Mesendoderm (in vitro differentiated cells): ENCODE results near the gene COX11. TPM values are rescaled to one million over a fixed set of nuclear protein-coding genes. Genes with fewer than 3 reads are reported as not detected.

Experiments used
- DNase-seq: peaks from one replicate; pipeline ENCODE4 v3.0.0; 2013
- H2AK5ac ChIP-seq: 2 replicates; pipeline ENCODE4 v1.6.1; 2013; ENCODE audit warnings: low read length, inconsistent platforms
- H2BK120ac ChIP-seq: 2 replicates; pipeline ENCODE4 v1.6.1; 2013; ENCODE audit warnings: low read depth, mild to moderate bottlenecking, low read length, moderate library complexity, mixed read lengths
- H2BK15ac ChIP-seq: replicated peaks from 2 replicates; pipeline ENCODE4 v1.6.1; 2013; ENCODE audit warnings: low read depth, mild to moderate bottlenecking, moderate library complexity
- H2BK5ac ChIP-seq: 2 replicates; pipeline ENCODE4 v1.6.1; 2013; ENCODE audit warnings: low read length, inconsistent platforms
- H3K18ac ChIP-seq: 2 replicates; pipeline ENCODE4 v1.6.1; 2013; ENCODE audit warnings: mild to moderate bottlenecking, low read length, mixed read lengths
- H3K23ac ChIP-seq: one replicate; pipeline ENCODE4 v1.6.1; 2013; ENCODE audit warnings: low read length
- H3K27ac ChIP-seq: 2 replicates; pipeline ENCODE4 v1.5.1; 2013; ENCODE audit warnings: low read depth, mild to moderate bottlenecking, inconsistent platforms, low read length, moderate library complexity
- H3K27me3 ChIP-seq: 2 replicates; pipeline ENCODE4 v1.6.1; 2013; ENCODE audit warnings: low read length, control low read depth, mild to moderate bottlenecking, inconsistent platforms; ENCODE audit not compliant: insufficient read depth, poor library complexity
- H3K36me3 ChIP-seq: 2 replicates; pipeline ENCODE4 v1.6.1; 2013; ENCODE audit warnings: low read length, inconsistent platforms; ENCODE audit not compliant: control insufficient read depth, insufficient read depth
- H3K4ac ChIP-seq: one replicate; pipeline ENCODE4 v1.6.1; 2013; ENCODE audit warnings: low read depth, mild to moderate bottlenecking, low read length, moderate library complexity
- H3K4me1 ChIP-seq: 2 replicates; pipeline ENCODE4 v1.6.1; 2013; ENCODE audit warnings: low read depth, low read length, inconsistent platforms; ENCODE audit not compliant: control insufficient read depth
- H3K4me2 ChIP-seq: 2 replicates; pipeline ENCODE4 v1.6.1; 2013; ENCODE audit warnings: low read length
- H3K4me3 ChIP-seq: 2 replicates; pipeline ENCODE4 v1.5.1; 2013; ENCODE audit warnings: mild to moderate bottlenecking, low read length
- H3K56ac ChIP-seq: one replicate; pipeline ENCODE4 v1.6.1; 2013; ENCODE audit warnings: low read length
- H3K79me1 ChIP-seq: 2 replicates; pipeline ENCODE4 v1.6.1; 2013; ENCODE audit warnings: low read length, inconsistent platforms
- H3K79me2 ChIP-seq: 2 replicates; pipeline ENCODE4 v1.6.1; 2013; ENCODE audit warnings: mild to moderate bottlenecking, low read length; ENCODE audit not compliant: control insufficient read depth, insufficient read depth
- H3K9ac ChIP-seq: 2 replicates; pipeline ENCODE4 v1.6.1; 2013; ENCODE audit warnings: low read length, inconsistent platforms
- H4K5ac ChIP-seq: one replicate; pipeline ENCODE4 v1.6.1; 2013; ENCODE audit warnings: low read length
- H4K8ac ChIP-seq: one replicate; pipeline ENCODE4 v1.6.1; 2013; ENCODE audit warnings: low read depth, mild to moderate bottlenecking, control low read depth, low read length, moderate library complexity
- WGBS: extraction: QIAGEN DNeasy Blood & Tissue Kit; methylation state at CpG from one replicate; pipeline ENCODE4 v1.1.7; 2013; ENCODE audit warnings: low lambda C conversion rate, missing lambda C conversion rate; ENCODE audit not compliant: insufficient coverage; ENCODE audit errors: extremely low coverage; 5-methylcytosine and 5-hydroxymethylcytosine counted together
- polyA plus RNA-seq, 2 experiments: library from polyadenylated mRNA; stranded (reverse); fragments of 200-250 nt; gene quantifications; one replicate each; pipeline ENCODE4 v1.2.3, GENCODE V29; 2013

COX11 gene
- polyA plus RNA-seq (2013, experiment 1 of 2): 57.7 TPM
- polyA plus RNA-seq (2013, experiment 2 of 2): 58.5 TPM

- Histone ChIP-seq H3K27me3 (no peaks in the 10 kb centered on the region), H4K8ac (no peak within 1 kb of the TSS), H3K79me2 (peaks cover 28% of the 10 kb centered on the region), H4K5ac (peak within 1 kb of the TSS; percentile 75), H3K9ac (peak within 1 kb of the TSS; percentile 97), H3K4me1 (peaks cover 3% of the 10 kb centered on the region), H3K56ac (peak within 1 kb of the TSS; percentile 99), H3K23ac (peak within 1 kb of the TSS; percentile 85), H2BK120ac (no peak within 1 kb of the TSS), H2AK5ac (no peak within 1 kb of the TSS), H3K36me3 (no peaks in the 10 kb centered on the region), H3K4me3 (peak within 1 kb of the TSS; percentile 95), H3K4ac (peak within 1 kb of the TSS; percentile 55), H3K18ac (peak within 1 kb of the TSS; percentile 75), H3K79me1 (peaks cover 17% of the 10 kb centered on the region), H2BK5ac (peak within 1 kb of the TSS; percentile 10), H3K4me2 (peak within 1 kb of the TSS; percentile 89), H3K27ac (peak within 1 kb of the TSS; percentile 30), H2BK15ac (no peak within 1 kb of the TSS)
- peak; percentile 99 for DNase-seq
- no CpG with 5 or more reads among the region's 57 CpGs for WGBS
Measured at GRCh38 chr17:54968262-54968987, at the start of gene COX11, which contains the start of gene STXBP4. TSS of gene COX11 (minus strand) at chr17:54968654. CDS start at chr17:54968646, 8 bp downstream. TSS of gene STXBP4 (plus strand) at chr17:54968765. CDS start at chr17:54986220, 17,455 bp downstream.

- no peaks in the 10 kb centered on the region for H3K27me3 ChIP-seq
- no peak overlapping the region for H2BK15ac ChIP-seq
- H3K79me1 ChIP-seq: no peaks in the 10 kb centered on the region
- no peak overlapping the region for H3K4me3 ChIP-seq
- H3K27ac ChIP-seq: no peak overlapping the region
- WGBS: no CpG with 5 or more reads among the region's 1 CpG
- H3K23ac ChIP-seq: no peak overlapping the region
- H4K8ac ChIP-seq: no peak overlapping the region
- H3K36me3 ChIP-seq: no peaks in the 10 kb centered on the region
- no peak overlapping the region for H3K4ac ChIP-seq
- no peak overlapping the region for H3K18ac ChIP-seq
- H3K4me1 ChIP-seq: no peaks in the 10 kb centered on the region
- no peak overlapping the region for H2BK5ac ChIP-seq
- no peak overlapping the region for H3K4me2 ChIP-seq
- H3K56ac ChIP-seq: no peak overlapping the region
- peak; percentile 72 for DNase-seq
- H3K79me2 ChIP-seq: no peaks in the 10 kb centered on the region
- H4K5ac ChIP-seq: no peak overlapping the region
- no peak overlapping the region for H2AK5ac ChIP-seq
- no peak overlapping the region for H3K9ac ChIP-seq
- no peak overlapping the region for H2BK120ac ChIP-seq
Measured at GRCh38 chr17:55005520-55005919, 37.1 kb upstream of the COX11 start.

GRCh38 chr17:55004484-55004883 lies 36.0 kb upstream of the COX11 start:
- Histone ChIP-seq H2BK15ac (no peak overlapping the region), H3K4me2 (no peak overlapping the region), H3K56ac (no peak overlapping the region), H3K79me2 (no peaks in the 10 kb centered on the region), H3K36me3 (no peaks in the 10 kb centered on the region), H4K8ac (no peak overlapping the region), H3K4ac (no peak overlapping the region), H3K9ac (no peak overlapping the region), H2BK5ac (no peak overlapping the region), H3K4me1 (no peaks in the 10 kb centered on the region), H3K4me3 (no peak overlapping the region), H3K79me1 (no peaks in the 10 kb centered on the region), H2BK120ac (no peak overlapping the region), H3K27me3 (no peaks in the 10 kb centered on the region), H3K23ac (no peak overlapping the region), H3K27ac (no peak overlapping the region), H3K18ac (no peak overlapping the region), H2AK5ac (no peak overlapping the region), H4K5ac (no peak overlapping the region)
- no peak for DNase-seq
- no CpG with 5 or more reads among the region's 5 CpGs for WGBS

GRCh38 chr17:55002458-55002857 lies 34.0 kb upstream of the COX11 start:
- Histone ChIP-seq H3K18ac (no peak overlapping the region), H3K27ac (no peak overlapping the region), H3K56ac (no peak overlapping the region), H2AK5ac (no peak overlapping the region), H4K5ac (no peak overlapping the region), H3K4me3 (no peak overlapping the region), H2BK120ac (no peak overlapping the region), H3K4me1 (no peaks in the 10 kb centered on the region), H3K9ac (no peak overlapping the region), H4K8ac (no peak overlapping the region), H3K4me2 (no peak overlapping the region), H3K27me3 (no peaks in the 10 kb centered on the region), H3K79me1 (no peaks in the 10 kb centered on the region), H3K4ac (no peak overlapping the region), H3K79me2 (no peaks in the 10 kb centered on the region), H3K23ac (no peak overlapping the region), H3K36me3 (no peaks in the 10 kb centered on the region), H2BK5ac (no peak overlapping the region), H2BK15ac (no peak overlapping the region)
- DNase-seq: no peak

GRCh38 chr17:54996441-54996840 lies 28.0 kb upstream of the COX11 start:
- Histone ChIP-seq H3K79me1 (no peaks in the 10 kb centered on the region), H3K56ac (no peak overlapping the region), H3K27me3 (no peaks in the 10 kb centered on the region), H3K18ac (no peak overlapping the region), H3K9ac (no peak overlapping the region), H3K4me3 (no peak overlapping the region), H4K5ac (no peak overlapping the region), H4K8ac (no peak overlapping the region), H2BK120ac (no peak overlapping the region), H3K4me1 (no peaks in the 10 kb centered on the region), H2AK5ac (no peak overlapping the region), H2BK15ac (no peak overlapping the region), H3K79me2 (no peaks in the 10 kb centered on the region), H3K23ac (no peak overlapping the region), H3K4ac (no peak overlapping the region), H3K4me2 (no peak overlapping the region), H3K27ac (no peak overlapping the region), H3K36me3 (no peaks in the 10 kb centered on the region), H2BK5ac (no peak overlapping the region)
- no peak for DNase-seq
- no CpG with 5 or more reads among the region's 1 CpG for WGBS
